COR-L47 (cell line): ENCODE data around the gene SERPINB11.
"Not testable (repeated sequence)": the region's sequence is repeated elsewhere in the genome, so short reads cannot be mapped to it uniquely, and the experiment has no call there.

Source experiments
- DNase-seq: peaks from one replicate; lab custom pipeline; 2025; lab: John Stamatoyannopoulos, UW

The SERPINB11 gene

GRCh38 chr18:63725682-63726480, 23.1 kb downstream of the SERPINB11 start:
- peak; percentile 6 for DNase-seq

GRCh38 chr18:63730773-63731172, 28.0 kb downstream of the SERPINB11 start:
- no peak for DNase-seq

GRCh38 chr18:63731215-63731614, 28.5 kb downstream of the SERPINB11 start:
- no peak for DNase-seq

GRCh38 chr18:63736876-63737275, 34.1 kb downstream of the SERPINB11 start:
- no peak for DNase-seq

- peak; percentile 37 for DNase-seq
Measured at GRCh38 chr18:63741769-63742168, 39.0 kb downstream of the SERPINB11 start.

- DNase-seq, result no peak
Measured at GRCh38 chr18:63747006-63747405, 44.2 kb downstream of the SERPINB11 start.

- DNase-seq, result no peak
Measured at GRCh38 chr18:63749489-63749888, 46.7 kb downstream of the SERPINB11 start.

- no peak for DNase-seq
Measured at GRCh38 chr18:63752636-63753035, 49.9 kb downstream of the SERPINB11 start.

- no peak for DNase-seq
Measured at GRCh38 chr18:63753676-63754075, 50.9 kb downstream of the SERPINB11 start.

GRCh38 chr18:63757541-63757940, 54.8 kb downstream of the SERPINB11 start:
- DNase-seq, result no peak

- DNase-seq, result peak; percentile 29
Measured at GRCh38 chr18:63758615-63759240, 56.0 kb downstream of the SERPINB11 start.

GRCh38 chr18:63759786-63760185, 57.0 kb downstream of the SERPINB11 start:
- not testable (repeated sequence) for DNase-seq

- no peak for DNase-seq
Measured at GRCh38 chr18:63762518-63762917, 59.8 kb downstream of the SERPINB11 start.

- no peak for DNase-seq
Measured at GRCh38 chr18:63763831-63764600, 61.3 kb downstream of the SERPINB11 start.

- DNase-seq, result no peak
Measured at GRCh38 chr18:63765837-63766236, 63.1 kb downstream of the SERPINB11 start.
